Hepatocyte (in vitro differentiated cells): ENCODE measurements around the gene WASL.

Source experiments
- EZH2phosphoT487 ChIP-seq: fragments of 200-600 bp; sonication (generic); IDR thresholded peaks from one replicate; pipeline ENCODE4 v1.6.1; 2018; ENCODE audit warnings: antibody characterized with exemption, mild to moderate bottlenecking, low read depth, moderate library complexity; ENCODE audit not compliant: unreplicated experiment, severe bottlenecking
- TF ChIP-seq, protein P1 (sequence below): fragments of 200-600 bp; sonication (generic); IDR thresholded peaks from 2 replicates; pipeline ENCODE4 v1.5.1; 2016; ENCODE audit warnings: antibody characterized with exemption, mild to moderate bottlenecking; ENCODE audit not compliant: poor library complexity

GRCh38 chr7:123746931-123747488, 1.8 kb downstream of the WASL start:
- TF ChIP-seq, protein P1, sequence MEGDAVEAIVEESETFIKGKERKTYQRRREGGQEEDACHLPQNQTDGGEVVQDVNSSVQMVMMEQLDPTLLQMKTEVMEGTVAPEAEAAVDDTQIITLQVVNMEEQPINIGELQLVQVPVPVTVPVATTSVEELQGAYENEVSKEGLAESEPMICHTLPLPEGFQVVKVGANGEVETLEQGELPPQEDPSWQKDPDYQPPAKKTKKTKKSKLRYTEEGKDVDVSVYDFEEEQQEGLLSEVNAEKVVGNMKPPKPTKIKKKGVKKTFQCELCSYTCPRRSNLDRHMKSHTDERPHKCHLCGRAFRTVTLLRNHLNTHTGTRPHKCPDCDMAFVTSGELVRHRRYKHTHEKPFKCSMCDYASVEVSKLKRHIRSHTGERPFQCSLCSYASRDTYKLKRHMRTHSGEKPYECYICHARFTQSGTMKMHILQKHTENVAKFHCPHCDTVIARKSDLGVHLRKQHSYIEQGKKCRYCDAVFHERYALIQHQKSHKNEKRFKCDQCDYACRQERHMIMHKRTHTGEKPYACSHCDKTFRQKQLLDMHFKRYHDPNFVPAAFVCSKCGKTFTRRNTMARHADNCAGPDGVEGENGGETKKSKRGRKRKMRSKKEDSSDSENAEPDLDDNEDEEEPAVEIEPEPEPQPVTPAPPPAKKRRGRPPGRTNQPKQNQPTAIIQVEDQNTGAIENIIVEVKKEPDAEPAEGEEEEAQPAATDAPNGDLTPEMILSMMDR, result no peak
- TF ChIP-seq EZH2phosphoT487, result no peak
